Occipital lobe (tissue), 2 donors: Measurements from ENCODE around the gene IL18BP. TPM values are rescaled to one million over a fixed set of nuclear protein-coding genes. Genes with fewer than 3 reads are reported as not detected.

Experiments used
- DNase-seq: peaks from one replicate; lab custom pipeline; 2025; lab: John Stamatoyannopoulos, UW
- total RNA-seq: library from RNA; depleted of rRNA; stranded (reverse); fragments of >200 nt; gene quantifications from one replicate; pipeline ENCODE4 v1.2.3, GENCODE V29; 2014

Gene IL18BP
- total RNA-seq, 1 donor from 2014 or later = 2.7 TPM

DNA sequence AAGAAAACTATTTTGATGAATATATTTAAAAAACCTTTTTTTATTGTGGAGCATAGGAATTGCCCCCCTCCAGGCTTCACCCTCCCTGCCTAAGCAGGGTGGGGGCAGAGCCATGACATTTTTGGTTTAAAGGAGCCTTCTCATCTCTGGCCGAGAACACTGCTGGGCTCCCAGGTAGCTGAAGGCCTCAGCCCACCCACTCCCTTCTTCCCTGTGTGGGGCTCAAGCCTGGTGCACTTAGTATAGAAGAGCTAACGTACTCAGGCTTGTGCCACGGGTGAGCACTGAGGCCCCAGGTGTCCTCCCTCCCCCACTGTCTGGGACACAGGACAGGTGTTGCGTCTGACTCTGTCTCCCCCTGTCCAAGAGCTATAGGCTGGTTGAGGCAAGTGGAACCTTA lies 2.2 kb upstream of the IL18BP start:
- DNase-seq = no peak

DNA sequence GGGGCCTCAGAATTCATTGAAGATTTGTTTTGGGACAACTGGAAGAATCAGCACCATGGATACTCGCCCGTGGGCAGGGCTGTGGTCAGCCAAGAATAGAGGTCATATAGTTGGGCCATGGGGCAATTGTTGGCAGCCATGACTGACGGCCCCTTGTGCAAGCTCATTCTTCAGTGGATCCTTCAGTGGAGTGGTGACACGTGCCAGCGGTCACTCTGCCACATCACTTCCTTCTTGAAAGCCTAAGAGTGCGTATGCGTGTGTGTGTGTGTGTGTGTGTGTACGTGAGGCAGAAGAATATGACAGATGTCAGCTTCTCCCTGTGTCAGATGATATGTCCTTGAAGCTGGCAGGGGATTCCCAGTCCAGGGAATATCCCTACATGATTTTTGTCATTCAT lies 1.8 kb upstream of the IL18BP start:
- no peak for DNase-seq

DNA sequence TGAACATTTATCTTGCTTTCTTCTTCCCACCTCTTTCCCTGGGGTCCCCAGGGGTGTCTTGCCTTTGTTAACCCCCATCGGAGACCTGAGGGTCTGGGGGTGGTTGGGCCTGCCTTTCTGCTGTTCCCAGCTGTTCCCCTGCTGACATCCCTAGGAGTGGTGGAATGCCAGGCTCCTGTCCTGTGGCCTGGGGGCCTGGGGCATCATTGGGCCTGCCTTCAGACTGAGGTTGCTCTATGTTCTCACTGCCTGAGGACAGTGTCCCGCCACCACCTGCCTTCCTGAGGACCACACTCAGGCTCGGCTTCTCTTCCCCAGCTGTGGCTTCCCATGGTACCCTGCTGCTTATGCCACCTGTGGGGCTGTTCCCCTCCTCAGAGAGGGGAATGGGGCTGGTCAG lies 1.1 kb upstream of the IL18BP start:
- DNase-seq = no peak

DNA sequence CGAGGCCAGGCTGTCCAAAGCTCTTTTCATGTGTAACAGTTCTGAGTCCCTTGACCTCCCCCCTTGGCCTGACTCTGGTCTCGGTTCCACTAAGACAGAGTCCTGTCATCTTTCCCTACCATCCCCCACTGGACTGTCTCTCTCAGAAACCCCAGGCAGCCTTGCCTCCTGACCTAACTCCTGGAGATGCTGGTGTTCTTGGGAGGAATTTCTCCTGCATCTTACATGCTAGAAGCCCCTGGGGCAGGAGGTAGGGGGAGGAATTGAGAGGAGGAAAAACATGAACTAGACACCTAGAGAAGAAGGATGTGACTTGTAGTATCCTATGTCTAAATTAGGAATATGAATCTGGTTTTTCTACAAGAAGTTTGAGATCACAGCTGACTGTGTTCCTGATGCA lies 648 bp upstream of the IL18BP start:
- no peak for DNase-seq

DNA sequence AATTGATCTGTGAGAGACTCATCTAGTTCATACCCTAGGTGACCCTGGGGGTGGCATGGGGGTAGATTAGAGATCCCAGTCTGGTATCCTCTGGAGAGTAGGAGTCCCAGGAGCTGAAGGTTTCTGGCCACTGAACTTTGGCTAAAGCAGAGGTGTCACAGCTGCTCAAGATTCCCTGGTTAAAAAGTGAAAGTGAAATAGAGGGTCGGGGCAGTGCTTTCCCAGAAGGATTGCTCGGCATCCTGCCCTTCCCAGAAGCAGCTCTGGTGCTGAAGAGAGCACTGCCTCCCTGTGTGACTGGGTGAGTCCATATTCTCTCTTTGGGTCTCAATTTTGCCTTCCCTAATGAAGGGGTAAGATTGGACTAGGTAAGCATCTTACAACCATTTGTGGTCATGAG lies 653 bp downstream of the IL18BP start:
- no peak for DNase-seq

DNA sequence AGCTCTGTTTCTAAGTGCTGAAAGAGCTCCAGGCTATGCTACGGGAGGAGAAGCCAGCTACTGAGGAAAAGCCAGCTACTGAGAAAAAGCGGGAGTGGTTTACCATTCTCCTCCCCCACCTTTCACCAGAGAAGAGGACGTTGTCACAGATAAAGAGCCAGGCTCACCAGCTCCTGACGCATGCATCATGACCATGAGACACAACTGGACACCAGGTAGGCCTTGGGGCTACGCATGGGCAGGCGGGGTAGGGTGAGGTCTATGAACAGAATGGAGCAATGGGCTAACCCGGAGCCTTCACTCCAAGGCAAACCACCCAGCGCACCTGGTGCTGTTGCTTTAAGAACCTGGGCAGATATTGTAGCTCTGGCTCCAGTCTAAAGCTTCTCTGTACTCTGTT lies 1.1 kb downstream of the IL18BP start:
- no peak for DNase-seq

DNA sequence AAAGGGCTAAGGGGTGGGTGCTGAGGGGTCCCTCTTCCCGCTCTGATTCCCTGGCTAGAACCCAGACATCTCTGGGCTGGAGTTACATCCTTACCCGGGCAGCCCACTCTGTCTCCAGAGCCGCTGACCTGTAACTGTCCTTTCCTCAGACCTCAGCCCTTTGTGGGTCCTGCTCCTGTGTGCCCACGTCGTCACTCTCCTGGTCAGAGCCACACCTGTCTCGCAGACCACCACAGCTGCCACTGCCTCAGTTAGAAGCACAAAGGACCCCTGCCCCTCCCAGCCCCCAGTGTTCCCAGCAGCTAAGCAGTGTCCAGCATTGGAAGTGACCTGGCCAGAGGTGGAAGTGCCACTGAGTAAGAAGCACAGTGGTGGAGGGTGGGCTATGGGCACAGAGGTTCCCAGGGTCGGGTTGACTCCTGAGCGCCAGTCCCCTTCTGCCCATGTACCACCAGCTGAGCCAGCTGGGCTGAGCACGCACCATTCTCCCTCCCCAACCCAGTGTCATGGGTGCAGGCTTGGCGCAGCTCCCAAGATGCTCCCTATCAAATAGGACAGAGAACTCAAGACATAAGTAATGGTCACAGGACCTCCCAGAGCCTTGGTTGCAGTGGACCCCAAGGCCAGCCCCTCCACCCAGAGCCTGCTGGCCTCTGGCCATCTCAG lies 1.6 kb downstream of the IL18BP start:
- DNase-seq = no peak

DNA sequence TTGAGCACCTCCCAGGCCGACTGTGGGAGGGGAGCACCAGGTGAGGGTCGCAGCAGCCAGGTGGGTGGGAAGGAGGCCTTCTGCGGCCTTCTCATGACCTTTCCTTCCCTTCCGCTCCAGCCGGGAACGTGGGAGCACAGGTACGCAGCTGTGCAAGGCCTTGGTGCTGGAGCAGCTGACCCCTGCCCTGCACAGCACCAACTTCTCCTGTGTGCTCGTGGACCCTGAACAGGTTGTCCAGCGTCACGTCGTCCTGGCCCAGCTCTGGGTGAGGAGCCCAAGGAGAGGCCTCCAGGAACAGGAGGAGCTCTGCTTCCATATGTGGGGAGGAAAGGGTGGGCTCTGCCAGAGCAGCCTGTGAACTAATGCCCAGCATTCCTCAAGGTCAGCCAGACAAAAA lies 2.6 kb downstream of the IL18BP start:
- DNase-seq = no peak

DNA sequence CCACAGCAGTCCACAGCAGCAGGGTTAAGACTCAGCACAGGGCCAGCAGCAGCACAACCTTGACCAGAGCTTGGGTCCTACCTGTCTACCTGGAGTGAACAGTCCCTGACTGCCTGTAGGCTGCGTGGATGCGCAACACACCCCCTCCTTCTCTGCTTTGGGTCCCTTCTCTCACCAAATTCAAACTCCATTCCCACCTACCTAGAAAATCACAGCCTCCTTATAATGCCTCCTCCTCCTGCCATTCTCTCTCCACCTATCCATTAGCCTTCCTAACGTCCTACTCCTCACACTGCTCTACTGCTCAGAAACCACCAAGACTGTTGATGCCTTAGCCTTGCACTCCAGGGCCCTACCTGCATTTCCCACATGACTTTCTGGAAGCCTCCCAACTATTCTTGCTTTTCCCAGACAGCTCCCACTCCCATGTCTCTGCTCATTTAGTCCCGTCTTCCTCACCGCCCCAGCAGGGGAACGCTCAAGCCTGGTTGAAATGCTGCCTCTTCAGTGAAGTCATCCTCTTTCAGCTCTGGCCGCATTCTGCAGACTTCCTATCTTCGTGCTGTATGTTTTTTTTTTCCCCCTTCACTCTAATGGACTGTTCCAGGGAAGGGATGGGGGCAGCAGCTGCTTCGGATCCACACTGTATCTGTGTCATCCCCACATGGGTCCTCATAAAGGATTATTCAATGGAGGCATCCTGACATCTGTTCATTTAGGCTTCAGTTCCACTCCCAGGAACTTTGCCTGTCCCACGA lies 3.3 kb downstream of the IL18BP start:
- DNase-seq = no peak

DNA sequence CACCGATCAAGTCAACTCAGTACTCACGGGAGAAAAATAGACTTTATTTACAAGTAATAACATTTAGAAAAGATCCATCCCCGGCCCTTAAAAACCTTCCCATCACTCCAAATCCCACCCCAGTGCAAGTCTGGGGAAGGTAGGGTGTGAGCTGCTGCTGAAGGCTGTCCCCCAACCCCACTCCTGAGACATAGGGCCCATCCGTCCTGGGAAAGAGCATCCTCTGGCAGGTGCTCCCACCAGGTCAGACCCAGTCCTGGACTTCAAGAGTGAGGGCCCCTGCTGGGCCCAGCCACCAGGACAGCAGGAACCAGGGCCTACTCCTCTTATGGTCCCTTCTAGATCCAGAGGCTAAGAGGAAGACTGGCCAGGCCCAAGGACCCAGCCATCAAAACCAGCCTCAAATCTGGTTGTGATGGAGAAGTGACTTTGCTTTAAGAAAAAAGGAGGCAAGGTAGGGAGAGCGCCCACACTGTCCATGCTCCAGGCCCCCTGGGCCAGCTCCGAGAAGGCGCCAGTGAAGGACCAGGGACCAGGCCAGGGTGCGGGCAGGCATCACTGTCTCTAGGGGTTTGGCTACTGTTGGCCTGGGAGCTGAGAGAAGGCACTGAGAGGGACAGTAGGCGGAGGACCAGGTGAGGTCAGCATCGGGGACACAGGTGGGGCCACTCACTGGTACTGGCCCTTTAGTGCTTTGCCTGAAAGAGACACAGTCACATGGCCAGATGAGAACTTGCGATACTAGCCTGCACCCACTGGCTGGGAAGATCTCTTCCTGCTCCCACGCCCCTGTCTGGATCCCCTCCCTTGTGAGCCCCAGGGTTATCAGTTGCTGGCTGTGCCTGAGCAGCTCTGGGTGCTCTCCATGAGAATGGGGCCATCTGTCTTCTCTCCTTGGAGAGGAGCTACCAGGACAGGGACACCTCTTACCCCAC lies 4.4 kb downstream of the IL18BP start:
- no peak for DNase-seq

DNA sequence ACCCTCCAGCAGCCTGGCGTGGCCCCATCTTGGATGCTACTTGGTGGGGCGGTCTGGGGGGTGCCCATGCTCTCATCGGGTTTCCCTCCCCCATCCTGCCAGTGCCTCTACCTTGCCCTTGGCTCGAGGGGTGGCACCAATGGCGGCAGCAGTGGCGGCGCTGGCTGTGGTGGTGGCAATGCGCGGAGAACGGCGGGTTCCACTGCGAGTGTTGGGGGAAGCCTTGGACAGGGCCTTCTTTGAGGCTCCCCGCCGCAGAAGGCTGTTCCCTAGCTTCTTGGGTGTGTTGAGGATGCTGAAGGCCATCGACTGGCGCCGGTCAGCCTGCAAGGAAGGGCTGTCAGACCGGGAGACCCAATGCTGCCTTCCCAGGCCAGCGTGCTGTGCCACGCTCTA lies 5.1 kb downstream of the IL18BP start:
- DNase-seq = no peak

DNA sequence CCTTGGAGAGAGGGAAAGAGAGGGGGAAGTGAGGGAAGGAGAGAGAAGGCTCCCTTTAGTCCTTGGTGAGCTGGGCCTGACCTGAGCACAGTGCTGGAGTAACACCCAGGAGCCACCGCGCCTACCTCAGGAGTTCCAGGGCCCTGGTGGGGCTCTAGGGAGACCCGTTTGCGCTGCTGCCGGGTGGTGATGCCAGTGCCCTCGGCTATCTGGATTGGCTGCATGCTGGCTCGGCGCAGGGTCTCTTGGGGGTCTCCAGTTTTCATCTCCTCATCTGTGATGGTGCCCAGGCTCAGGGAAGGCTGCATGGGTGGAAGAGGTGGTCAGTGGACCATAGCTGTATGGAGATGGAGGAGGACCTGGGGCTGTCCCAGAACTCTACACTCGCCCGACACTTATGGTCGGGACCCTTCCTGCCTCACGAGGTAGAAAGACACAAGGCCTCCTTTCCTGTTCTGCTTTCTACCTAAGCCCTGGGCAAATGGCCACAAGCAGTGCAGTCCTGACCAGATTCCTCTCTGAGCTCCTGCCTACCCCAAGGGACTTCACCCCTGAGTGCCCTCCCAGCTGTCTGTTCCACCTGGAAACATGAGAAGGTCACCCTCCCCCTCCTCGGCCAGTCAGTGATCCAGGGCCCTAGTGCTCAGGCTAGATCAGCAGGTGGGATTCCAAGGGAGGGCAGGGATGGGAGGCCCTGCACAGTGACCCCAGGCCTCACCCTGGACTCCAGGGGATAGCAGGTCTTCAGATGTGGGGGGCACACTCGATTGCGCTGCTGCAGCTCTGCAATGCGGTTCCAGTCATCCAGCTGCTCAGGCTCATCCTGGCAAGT lies 6.0 kb downstream of the IL18BP start:
- no peak for DNase-seq

DNA sequence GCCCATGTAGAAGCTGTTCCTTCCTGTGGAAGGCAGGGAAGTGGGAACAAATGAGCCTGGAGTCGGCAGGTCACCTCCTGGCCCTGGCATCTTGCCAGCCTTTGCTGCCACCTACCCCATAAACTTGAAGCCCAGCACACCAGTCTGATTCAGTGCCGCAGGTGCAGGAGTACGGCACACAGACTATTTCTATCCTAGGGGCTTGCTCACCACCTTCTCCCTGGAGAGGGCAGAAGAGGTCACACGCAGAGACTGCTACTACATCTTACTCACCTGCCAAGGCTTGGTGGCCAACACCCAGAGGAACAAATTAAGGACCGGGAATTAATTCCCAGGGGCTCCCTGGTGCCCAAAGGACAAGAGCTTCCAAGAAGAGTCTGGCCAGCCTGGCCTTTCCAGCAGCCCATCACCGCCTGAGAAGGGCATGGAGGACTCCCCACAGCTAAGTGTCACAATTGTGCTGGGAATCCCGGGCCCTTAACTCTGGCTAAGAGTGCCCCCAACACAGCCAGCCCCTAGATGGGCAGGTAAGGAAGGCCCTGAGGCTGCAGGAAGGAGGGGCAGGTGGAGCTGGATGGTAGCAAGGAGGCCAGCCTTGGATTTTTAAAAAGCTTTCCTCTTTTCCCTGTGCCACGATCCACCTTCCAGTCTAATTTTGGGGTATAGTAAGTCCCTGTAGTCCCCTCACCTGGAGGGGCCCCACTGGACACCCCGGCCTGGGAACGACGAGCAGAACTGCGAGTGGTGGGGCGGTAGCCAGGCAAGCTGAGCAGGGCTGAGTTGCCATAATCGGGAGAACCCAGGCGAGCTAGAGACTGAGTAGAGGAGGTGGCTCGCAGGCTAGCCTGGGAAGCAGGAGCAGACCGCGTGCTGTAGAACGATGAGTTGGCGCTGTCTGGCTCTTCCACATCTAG lies 6.9 kb downstream of the IL18BP start:
- no peak for DNase-seq

DNA sequence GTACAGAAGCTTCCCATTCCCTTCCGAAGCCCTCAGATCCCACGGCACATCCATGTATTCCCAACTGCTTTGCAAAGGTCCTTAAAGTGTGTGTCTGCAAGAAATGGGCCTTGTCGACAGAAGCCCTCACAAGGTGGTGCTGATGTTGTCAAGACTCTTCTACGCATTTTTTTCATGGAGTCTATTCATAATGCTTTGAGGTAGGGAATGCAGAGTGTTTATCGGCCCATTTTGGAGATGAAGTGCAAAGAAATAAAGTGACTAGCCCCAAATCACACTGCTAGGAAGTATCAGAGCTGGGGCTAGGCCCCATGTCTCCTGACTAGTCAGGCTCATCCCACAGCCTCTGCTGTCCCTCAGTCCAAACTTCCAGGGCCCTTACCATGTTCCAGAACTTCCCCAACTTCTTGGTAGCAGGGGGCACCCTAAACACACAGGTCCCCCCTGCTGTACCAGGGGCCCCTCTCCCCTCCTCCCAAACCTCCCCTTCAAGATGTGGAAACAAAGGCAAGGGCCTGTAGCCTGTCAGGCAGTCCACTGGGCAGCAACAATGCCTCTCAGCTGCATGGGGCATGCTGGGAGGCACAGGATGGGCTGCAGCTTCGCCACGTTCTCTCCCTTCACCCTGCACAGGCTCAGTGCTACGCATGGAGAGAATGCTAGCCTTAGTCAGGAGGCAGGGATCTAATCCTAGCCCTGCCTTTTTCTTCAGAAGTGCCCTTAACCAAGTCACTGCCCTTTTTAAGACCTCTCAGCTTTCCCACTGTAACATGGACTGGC lies 7.8 kb downstream of the IL18BP start:
- DNase-seq = no peak

DNA sequence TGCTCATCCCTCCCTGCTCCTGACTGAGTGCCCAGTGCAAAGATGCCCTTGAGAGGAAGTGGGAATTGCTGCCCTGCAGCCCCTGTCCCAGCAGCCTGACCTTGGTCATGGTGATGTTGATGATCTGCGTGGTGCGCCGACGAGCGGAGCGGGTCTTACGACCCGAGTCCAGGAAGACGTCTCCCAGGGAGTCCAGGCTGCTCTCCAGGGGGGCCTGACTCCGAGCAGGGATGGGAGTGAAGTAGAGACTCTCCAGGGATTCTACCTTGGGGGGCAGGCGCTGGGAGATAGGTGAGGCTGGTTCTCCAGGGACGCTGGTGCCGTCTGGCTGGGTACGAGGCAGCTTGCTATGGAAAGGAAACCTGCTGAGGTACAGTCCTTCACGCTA lies 8.4 kb downstream of the IL18BP start:
- DNase-seq = no peak

DNA sequence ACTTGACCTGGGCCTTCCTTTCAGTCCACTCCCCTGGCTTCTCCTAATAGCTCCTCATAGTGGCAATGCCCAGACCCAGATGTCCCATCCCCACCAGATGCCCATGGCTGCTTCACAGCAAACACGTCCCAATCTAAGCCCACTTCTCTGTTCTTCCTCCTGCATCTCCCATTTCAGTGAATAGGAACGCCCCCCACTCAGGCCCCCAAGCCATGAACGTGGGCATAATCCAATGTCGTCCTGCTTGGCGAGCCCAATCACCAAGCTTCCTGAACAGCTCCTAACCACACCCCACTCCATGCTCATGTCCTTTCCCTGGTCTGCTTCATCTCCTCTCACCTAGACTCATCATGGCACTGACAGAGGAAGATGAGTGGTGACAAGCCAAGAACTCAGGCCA lies 8.9 kb downstream of the IL18BP start:
- no peak for DNase-seq

DNA sequence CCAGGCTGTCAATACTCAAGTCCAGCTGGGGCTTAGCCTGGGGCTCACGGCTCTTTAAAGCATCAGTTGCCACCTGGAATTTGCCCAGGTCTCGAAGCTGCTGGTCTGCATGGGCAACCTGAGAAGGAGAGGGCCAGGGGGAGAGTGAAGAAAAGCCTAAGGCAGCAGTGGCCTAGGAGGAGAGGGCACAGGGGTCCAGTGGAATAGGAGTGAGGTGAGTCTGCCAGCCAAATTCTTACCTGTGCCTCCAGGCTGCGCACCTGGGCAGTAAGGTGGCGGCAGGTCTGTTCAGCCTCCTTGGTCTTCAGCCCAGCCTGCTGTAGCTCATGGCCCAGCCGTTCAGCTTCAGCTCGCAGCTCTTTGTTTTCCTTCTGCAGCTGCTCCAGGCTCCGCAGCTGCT lies 10.0 kb downstream of the IL18BP start:
- DNase-seq = no peak

DNA sequence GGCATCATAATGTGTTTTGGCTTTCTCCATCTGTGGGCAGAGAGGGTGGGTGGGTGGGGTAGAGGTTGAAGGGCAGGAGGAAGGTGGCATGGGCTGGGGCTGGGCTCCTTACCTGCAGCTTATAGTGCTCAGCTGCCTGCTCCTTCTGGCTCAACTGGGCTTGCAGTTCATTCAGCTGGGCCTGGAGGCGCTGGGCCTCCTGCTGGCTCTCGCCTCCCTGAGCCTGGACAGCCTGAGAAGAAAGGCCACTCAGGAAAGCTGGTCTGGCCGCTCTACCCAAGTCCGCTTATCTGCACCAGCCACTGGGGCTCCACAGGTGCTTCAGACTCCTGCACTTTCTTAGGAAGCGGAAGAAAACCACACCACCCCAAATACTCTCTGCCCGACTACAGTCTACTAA lies 10.4 kb downstream of the IL18BP start:
- no peak for DNase-seq

DNA sequence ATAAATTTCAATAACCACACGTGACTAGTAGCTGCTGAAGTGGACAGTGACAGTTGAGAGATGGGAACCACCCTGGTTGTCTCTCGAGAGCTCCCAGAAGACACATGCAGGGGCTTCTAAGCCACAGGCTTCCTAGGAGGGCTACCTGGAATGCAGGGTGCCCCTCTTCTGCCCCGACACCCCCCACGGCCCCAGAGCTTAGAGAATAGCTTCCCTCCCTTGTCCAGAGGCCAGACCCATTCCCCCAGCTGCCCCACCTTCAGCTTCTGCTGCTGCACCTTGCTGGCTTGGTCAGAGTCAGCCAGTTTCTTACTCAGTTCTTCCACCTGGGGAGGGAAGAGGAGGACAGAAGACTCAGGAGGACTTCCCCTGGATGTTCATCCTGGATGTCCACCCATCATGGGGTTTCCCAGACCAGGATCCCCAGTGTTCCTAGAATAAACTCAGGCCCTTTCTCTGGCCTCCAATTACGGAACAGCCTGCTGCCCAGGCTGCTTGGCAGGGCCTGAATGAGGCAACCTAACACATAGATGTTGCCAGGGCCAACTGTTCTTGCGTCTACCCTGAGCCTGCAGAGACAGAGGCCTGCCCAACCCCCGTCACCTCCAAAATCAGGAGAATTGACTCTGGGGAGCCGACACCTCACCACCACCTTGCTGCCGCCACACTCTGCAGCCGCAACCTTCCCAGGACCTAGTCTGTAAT lies 12.0 kb downstream of the IL18BP start:
- no peak for DNase-seq
